GM19351 (cell line): ENCODE measurements around the gene LRP5.
A peak's percentile ranks its signal among the peaks of the same experiment; 100 is the strongest.
"Not testable (repeated sequence)": the region's sequence is repeated elsewhere in the genome, so short reads cannot be mapped to it uniquely, and the experiment has no call there.

Experiments used
- ATAC-seq: cut with Tn5 transposase; IDR thresholded peaks from one replicate; pipeline ENCODE4 v1.9.1; 2021; ENCODE audit warnings: mild to moderate bottlenecking, moderate library complexity; ENCODE audit not compliant: unreplicated experiment

LRP5 gene

DNA sequence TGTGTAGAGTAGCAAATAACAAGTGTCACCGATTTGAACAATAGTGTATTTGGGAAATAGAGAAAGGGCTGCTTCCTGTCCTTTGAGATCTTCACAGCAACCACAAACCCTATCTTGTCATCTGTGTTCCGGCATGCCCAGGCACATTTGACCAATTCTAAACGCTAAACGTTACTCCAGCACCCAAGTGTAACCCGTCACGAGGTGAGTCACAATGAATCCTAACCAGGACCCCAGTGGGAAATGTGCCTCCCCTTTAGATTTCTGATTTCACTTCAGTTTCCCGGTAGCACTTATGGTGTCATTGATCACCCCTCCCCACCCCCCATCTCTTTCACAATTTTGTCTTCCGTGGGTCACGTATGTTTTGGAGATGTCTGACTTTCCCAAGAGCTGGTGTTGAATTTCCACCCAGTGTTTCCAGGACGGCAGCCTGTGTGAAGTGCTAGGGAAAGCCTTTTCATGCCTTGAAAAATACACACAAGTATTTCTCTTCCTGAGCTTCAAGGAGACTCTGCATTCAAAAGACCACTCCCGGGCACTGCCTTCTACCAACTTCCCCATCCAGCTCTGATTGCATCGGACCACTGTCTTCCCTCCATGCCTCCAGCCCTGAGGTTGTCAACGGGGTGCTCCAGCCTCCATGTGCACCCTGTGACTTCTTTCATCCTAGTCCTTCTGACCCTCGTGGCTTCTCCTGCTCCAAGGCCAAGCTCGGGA lies 30.1 kb upstream of the LRP5 start:
- peak; percentile 51 for ATAC-seq

DNA sequence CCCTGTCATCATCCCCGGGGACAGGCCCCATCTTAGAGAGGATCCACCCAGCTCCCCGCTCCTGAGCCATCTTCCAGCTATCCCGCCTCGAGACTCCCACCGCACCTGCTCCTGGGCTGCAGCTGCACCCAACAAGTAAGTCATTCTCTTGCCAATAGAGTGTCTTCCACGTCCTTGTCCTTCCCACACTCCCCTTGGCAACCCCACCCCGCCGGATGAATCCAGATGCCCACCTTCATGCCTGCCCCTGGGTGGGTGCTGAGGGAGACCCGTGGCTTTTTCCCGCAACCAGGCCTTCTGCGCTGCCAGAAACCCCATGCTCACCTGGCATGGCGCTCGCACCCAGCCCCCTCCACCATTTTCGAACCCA lies 29.5 kb upstream of the LRP5 start:
- no peak for ATAC-seq

DNA sequence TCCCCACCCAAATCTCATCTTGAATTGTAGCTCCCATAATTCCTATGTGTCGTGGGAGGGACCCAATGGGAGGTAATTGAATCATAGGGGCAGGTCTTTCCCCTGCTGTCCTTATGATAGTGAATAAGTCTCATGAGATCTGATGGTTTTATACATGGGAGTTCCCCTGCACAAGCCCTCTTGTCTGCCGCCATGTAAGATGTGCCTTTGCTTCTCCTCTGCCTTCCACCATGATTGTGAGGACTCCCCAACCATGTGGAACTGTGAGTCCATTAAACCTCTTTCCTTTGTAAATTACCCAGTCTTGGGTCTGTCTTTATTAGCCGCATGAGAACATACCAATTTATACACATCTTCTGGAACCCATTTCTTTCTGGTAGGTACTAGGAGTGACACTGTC lies 27.8 kb upstream of the LRP5 start:
- ATAC-seq: not testable (repeated sequence)

DNA sequence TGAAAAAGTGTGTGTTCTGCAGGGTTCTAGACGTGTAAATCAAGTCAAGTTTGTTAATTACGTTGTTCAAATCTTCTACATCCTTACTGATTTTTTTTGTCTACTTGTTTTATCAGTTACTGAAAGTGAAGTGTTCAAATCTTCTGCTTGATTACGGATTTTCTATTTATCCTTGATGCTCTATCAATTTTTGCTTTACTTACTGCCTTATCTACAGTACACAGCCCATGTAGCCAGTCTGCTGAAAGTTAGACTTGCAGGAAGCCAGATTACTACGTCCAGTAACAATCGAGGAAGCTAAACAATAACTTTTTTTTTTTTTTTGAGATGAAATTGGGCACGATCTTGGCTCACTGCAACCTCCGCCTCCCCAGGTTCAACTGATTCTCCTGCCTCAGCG lies 25.0 kb upstream of the LRP5 start:
- no peak for ATAC-seq

- no peak for ATAC-seq
Observed at GRCh38 chr11:68289456-68289855, 22.9 kb upstream of the LRP5 start.

- no peak for ATAC-seq
Observed at GRCh38 chr11:68293708-68294107, 18.7 kb upstream of the LRP5 start.

- no peak for ATAC-seq
Observed at GRCh38 chr11:68295271-68295670, 17.1 kb upstream of the LRP5 start.

DNA sequence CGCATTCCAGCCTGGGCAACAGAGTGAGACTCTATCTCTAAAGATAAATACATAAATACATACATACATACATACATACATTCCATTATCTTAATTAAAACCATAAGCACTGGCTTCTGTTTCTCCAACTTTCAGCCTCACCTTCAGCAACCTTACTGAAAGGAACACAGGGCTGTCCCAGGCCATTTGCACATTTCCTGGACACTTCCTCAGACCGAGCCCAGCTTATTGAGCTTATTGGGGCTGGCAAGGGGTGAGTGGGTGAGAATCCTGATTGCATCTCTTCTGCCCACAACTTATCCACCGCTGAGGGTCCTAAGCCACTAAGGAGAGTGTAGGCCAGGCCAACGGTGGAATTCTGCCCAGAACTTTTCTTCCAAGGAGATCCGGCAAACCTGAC lies 16.5 kb upstream of the LRP5 start:
- no peak for ATAC-seq

DNA sequence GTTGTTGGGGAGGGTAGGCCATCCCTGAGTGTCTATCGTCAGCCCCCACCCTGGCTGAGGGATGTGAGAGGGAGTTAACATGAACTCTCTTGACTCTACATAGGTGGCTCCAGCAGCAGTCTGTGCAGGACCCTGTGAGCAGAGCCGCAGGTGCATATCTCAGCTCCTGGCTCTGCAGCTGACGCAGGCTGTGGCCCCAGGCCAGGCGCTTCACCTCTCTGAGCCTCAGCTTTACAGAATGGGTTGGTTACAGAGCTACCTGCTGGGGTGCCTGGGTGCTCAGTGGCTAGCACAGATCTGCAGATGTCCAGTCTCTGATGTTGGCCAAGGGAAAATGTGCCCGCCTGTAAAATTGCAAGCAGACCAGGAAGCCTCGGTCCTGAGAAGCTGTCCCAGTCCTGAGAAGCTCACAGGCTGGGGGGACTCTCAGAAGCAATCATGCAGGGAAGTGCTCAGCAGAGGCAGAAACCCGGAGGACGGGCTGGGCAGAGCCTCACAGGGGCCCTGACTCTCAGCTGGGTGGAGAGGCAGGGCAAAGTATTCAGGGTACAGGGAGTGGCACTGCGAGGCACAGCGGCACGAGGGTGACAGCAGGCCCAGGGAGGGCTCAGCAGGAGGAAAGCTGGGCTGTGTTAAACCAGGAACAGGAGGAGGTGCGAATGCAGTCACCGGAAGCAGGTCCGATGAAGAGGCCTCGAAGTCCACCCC lies 15.9 kb upstream of the LRP5 start:
- no peak for ATAC-seq

GRCh38 chr11:68297052-68297378 lies 15.4 kb upstream of the LRP5 start:
- ATAC-seq: no peak

- ATAC-seq: no peak
Observed at GRCh38 chr11:68297494-68297811, 14.9 kb upstream of the LRP5 start.

DNA sequence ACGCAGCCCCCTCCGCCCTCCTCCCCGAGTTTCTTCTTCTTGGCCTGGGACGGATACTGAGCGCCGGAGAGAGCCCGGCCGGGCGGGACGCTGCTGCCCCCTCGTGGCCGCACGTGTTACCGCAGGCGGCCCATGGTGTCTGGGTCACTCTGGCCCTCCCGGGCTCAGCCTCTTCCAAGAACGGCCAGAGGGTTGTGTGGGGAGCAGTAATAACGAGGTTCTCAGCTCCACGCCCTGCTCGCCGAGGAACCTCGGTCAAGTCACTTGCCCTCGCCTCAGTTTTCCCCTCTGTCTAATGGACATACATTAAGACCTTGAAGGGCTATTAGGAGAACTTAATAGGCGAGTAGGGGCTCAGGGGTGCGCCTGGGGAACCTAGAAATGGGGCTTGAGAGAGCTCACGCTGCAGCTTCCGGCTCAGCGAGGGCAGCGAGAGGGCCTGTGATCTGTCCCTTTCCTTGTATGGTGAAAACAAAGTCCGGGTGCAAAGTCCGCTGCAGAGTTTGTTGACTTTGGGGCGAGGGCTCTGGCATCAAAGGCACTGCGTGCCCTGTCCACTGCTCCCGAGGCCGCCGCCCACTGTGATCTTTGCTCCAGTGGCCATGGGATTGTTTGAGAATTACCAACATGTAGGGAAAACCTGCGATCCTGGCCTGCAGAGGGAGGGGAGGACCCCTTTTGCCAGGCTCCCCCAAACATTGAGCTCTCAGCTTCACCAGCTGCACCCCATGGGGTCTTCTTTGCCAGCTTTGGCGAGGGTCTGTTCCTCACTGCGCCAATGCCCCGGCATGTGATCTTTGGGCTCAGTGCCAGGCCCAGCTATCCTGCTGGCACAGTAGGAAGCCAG lies 14.4 kb upstream of the LRP5 start:
- ATAC-seq: no peak

GRCh38 chr11:68298659-68299516 lies 13.5 kb upstream of the LRP5 start:
- ATAC-seq: no peak

- not testable (repeated sequence) for ATAC-seq
Observed at GRCh38 chr11:68299517-68299879, 12.9 kb upstream of the LRP5 start.

DNA sequence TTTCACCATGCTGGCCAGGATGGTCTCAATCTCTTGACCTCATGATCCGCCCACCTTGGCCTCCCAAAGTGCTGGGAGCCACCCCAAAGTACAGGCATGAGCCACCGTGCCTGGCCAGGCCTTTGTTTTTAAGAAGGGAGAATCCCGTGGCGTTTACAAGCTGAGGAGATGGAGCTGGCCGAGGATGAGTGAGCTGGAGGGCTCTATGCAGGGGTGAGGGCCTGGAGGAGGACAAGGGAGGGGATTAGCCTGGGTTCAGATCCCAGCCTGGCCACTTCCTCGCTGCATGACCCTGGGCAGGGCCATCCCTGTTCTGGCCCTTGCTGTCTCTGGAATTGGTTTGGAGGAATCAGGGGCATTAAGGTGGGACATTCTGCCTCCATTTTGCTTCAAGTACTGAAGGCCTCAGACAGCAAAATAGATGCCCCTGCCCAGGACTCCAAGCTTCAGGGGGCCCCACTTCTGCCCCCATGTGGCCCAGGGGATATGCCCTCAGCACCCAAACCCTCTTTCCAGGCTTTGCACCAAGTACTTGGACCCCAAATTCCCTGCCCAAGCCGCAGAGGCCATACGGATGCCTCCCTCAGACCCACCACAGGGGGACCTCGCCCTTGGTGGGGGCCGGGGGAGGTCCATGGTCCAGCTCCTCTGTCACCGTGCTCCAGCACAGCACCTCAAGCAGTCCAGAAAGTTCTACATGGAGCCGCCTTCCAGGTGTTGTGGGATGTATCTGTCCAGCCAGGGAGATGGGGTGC lies 12.1 kb upstream of the LRP5 start:
- ATAC-seq: no peak

GRCh38 chr11:68302256-68302655 lies 10.1 kb upstream of the LRP5 start:
- ATAC-seq: no peak

DNA sequence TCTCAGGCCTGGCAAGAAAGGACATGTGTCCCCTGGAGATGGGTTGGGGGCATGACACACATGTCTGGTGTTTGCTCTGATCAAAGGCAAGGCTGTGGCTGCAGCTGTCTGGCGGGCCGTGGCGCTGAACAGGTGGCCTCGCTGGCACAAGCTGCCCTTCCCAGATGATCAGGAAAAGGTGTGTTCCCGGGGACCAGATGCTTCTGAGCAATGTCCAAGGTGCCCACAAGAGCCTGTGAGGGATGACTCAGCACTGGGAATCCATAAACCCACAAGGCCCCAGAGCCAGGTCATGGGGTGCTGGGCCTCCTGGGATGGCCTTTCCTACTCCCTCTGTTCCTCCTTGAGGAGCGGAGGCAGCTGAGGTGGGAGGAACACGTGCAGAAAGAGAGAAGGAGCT lies 9.7 kb upstream of the LRP5 start:
- no peak for ATAC-seq

DNA sequence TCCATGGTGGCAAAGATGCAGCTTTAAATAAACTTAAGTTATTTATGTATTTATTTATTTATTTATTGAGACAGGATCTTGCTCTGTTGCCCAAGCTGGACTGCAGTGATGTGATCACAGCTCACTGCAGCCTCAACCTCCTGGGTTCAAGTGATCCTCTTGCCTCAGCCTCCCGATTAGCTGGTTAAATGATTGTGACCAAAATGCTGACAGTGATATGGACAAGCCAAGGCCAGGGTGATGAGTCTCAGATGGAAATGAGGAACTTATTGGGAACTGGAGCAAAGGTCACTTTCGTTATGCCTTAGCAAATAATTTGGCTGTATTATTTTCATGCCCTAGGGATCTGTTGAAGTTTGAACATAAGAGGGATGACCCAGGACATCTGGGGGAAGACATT lies 9.3 kb upstream of the LRP5 start:
- ATAC-seq: no peak

GRCh38 chr11:68303982-68304780 lies 8.2 kb upstream of the LRP5 start:
- ATAC-seq: no peak

DNA sequence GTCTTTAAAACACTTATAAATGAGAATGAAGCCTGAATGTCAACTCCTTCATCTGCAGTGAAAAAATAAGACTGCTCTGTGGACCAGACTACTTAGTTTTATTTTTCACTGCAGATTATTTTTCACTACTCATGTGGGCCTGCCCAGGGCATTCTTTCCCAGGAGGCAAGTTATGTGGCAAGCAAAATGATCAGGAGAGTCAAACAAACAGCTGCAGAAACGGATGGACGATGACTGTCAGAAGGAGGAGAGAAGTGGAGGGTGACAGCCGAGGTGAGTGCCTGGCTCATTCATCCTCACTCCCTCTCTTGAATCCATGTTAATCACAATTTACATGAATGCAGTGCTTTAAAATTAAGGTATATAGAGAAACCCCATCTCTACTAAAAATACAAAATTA lies 5.8 kb upstream of the LRP5 start:
- no peak for ATAC-seq
